GM23338 (cell line): Measurements from ENCODE around the gene FCSK. TPM values are rescaled to one million over a fixed set of nuclear protein-coding genes. Genes with fewer than 3 reads are reported as not detected.

Source experiments
- ATAC-seq: fragments of 200-7000 bp; cut with Tn5 transposase; 3 replicates; pipeline ENCODE4 v1.9.1; 2020
- DNase-seq: peaks from one replicate; pipeline ENCODE4 v3.0.0-alpha.2; 2015; ENCODE audit warnings: low spot score
- H2AFZ ChIP-seq: fragments of 200-600 bp; sonication (generic); 2 replicates; pipeline ENCODE4 v1.8.0; 2016; ENCODE audit warnings: antibody characterized with exemption, mild to moderate bottlenecking, moderate library complexity
- H3F3A ChIP-seq: fragments of 200-600 bp; sonication (generic); replicated peaks from 2 replicates; pipeline ENCODE4 v1.8.0; 2017; ENCODE audit warnings: antibody characterized with exemption, mixed run types, low read depth
- H3K27ac ChIP-seq: fragments of 200-600 bp; sonication (generic); 2 replicates; pipeline ENCODE4 v1.6.1; 2016; ENCODE audit warnings: low read depth
- H3K27me3 ChIP-seq: fragments of 200-600 bp; sonication (generic); 2 replicates; pipeline ENCODE4 v1.8.0; 2016; ENCODE audit warnings: mild to moderate bottlenecking, mixed run types, moderate library complexity; ENCODE audit not compliant: insufficient read depth
- H3K36me3 ChIP-seq: fragments of 200-600 bp; sonication (generic); 2 replicates; pipeline ENCODE4 v1.8.0; 2016; ENCODE audit warnings: mild to moderate bottlenecking; ENCODE audit not compliant: insufficient read depth
- H3K4me1 ChIP-seq: fragments of 200-600 bp; sonication (generic); 2 replicates; pipeline ENCODE4 v1.8.0; 2016; ENCODE audit warnings: mild to moderate bottlenecking, moderate library complexity; ENCODE audit not compliant: insufficient read depth
- H3K4me2 ChIP-seq: fragments of 200-600 bp; sonication (generic); 2 replicates; pipeline ENCODE4 v1.7.1; 2017; ENCODE audit warnings: mixed run types
- H3K4me3 ChIP-seq: fragments of 200-600 bp; sonication (generic); 2 replicates; pipeline ENCODE4 v1.6.1; 2016; ENCODE audit warnings: mixed run types
- H3K79me2 ChIP-seq: fragments of 200-600 bp; sonication (generic); replicated peaks from 2 replicates; pipeline ENCODE4 v1.8.0; 2017; ENCODE audit warnings: mild to moderate bottlenecking; ENCODE audit not compliant: insufficient read depth
- H3K9me2 ChIP-seq: fragments of 200-600 bp; sonication (generic); 2 replicates; pipeline ENCODE4 v1.8.0; 2017; ENCODE audit not compliant: insufficient read depth
- H4K20me1 ChIP-seq: fragments of 200-600 bp; sonication (generic); replicated peaks from 2 replicates; pipeline ENCODE4 v1.8.0; 2017; ENCODE audit warnings: mild to moderate bottlenecking; ENCODE audit not compliant: insufficient read depth
- H3K27ac Mint-ChIP-seq: 2 replicates; pipeline ENCODE4 v1.8.0; 2020; ENCODE audit warnings: inconsistent platforms, mild to moderate bottlenecking, moderate library complexity, mixed read lengths
- H3K27me3 Mint-ChIP-seq: 3 replicates; pipeline ENCODE4 v1.8.0; 2022; ENCODE audit warnings: low read depth, mild to moderate bottlenecking, moderate library complexity, mixed read lengths, inconsistent platforms; ENCODE audit not compliant: insufficient read depth, poor library complexity
- H3K36me3 Mint-ChIP-seq: 3 replicates; pipeline ENCODE4 v1.8.0; 2021; ENCODE audit warnings: low read depth, mild to moderate bottlenecking, inconsistent platforms, moderate library complexity, mixed read lengths
- H3K4me1 Mint-ChIP-seq: 3 replicates; pipeline ENCODE4 v1.8.0; 2020; ENCODE audit warnings: mild to moderate bottlenecking, inconsistent platforms, mixed read lengths
- H3K4me3 Mint-ChIP-seq: 3 replicates; pipeline ENCODE4 v1.8.0; 2021; ENCODE audit warnings: moderate library complexity, mild to moderate bottlenecking, inconsistent platforms, mixed read lengths
- H3K9me3 Mint-ChIP-seq: 3 replicates; pipeline ENCODE4 v1.8.0; 2020; ENCODE audit warnings: moderate library complexity, mild to moderate bottlenecking, inconsistent platforms, mixed read lengths
- CREB1 ChIP-seq: fragments of 250-450 bp; sonication (Bioruptor Pico); IDR thresholded peaks from 2 replicates; pipeline ENCODE4 v1.5.0; 2020; ENCODE audit warnings: low read depth, mild to moderate bottlenecking, moderate library complexity
- EZH2 ChIP-seq: fragments of 200-600 bp; sonication (generic); IDR thresholded peaks from one replicate; pipeline ENCODE4 v1.8.0; 2017; ENCODE audit warnings: antibody characterized with exemption, mild to moderate bottlenecking, low read depth; ENCODE audit not compliant: unreplicated experiment
- EZH2phosphoT487 ChIP-seq: fragments of 200-600 bp; sonication (generic); IDR thresholded peaks from one replicate; pipeline ENCODE4 v1.8.1; 2018; ENCODE audit warnings: antibody characterized with exemption; ENCODE audit not compliant: unreplicated experiment
- JUNB ChIP-seq: IDR thresholded peaks from one replicate; pipeline ENCODE4 v1.6.1; 2016; ENCODE audit warnings: antibody characterized with exemption; ENCODE audit not compliant: unreplicated experiment
- NANOG ChIP-seq: IDR thresholded peaks from 2 replicates; pipeline ENCODE4 v1.6.1; 2016; ENCODE audit warnings: antibody characterized with exemption, borderline replicate concordance
- POLR2AphosphoS5 ChIP-seq: IDR thresholded peaks from 2 replicates; pipeline ENCODE4 v1.6.1; 2016; ENCODE audit warnings: antibody characterized with exemption, low read depth
- REST ChIP-seq: IDR thresholded peaks from one replicate; pipeline ENCODE4 v1.6.1; 2018; ENCODE audit warnings: antibody characterized with exemption; ENCODE audit not compliant: unreplicated experiment
- STAT1 ChIP-seq: IDR thresholded peaks from one replicate; pipeline ENCODE4 v1.6.1; 2016; ENCODE audit warnings: antibody characterized with exemption; ENCODE audit not compliant: unreplicated experiment
- ZNF114 ChIP-seq: fragments of 250-450 bp; sonication (Bioruptor Pico); IDR thresholded peaks from 2 replicates; pipeline ENCODE4 v1.5.0; 2020; ENCODE audit warnings: mild to moderate bottlenecking, moderate library complexity
- ZNF331 ChIP-seq: fragments of 250-450 bp; sonication (Bioruptor Pico); IDR thresholded peaks from 2 replicates; pipeline ENCODE4 v1.5.0; 2020; ENCODE audit warnings: low read depth, mild to moderate bottlenecking, moderate library complexity
- ZNF462 ChIP-seq: fragments of 250-450 bp; sonication (Bioruptor Pico); IDR thresholded peaks from 2 replicates; pipeline ENCODE4 v1.5.0; 2020; ENCODE audit warnings: mild to moderate bottlenecking, moderate library complexity
- polyA plus RNA-seq: library from polyadenylated mRNA; unstranded; fragments of >200 nt; fragmentation: Nextera tagmentation; extraction: Ambion mirVana; gene quantifications from 2 replicates; pipeline ENCODE4 v1.2.1, GENCODE V29; 2016
- total RNA-seq: library from RNA; depleted of rRNA; stranded (reverse); fragments of >200 nt; shearing (Covaris generic); gene quantifications from 2 replicates; pipeline ENCODE4 v1.2.3, GENCODE V29; 2014
- TF ChIP-seq, protein P1 (sequence below): IDR thresholded peaks from 2 replicates; pipeline ENCODE4 v1.6.1; 2016; ENCODE audit warnings: antibody characterized with exemption
- TF ChIP-seq, protein P2 (sequence below), 2 experiments: fragments of 200-600 bp in 1 of 2; sonication (generic) in 1 of 2; conservative IDR thresholded peaks; 2 replicates each; pipeline versions ENCODE4 v1.5.1 to v1.6.1; 2016 to 2017; ENCODE audit warnings: antibody characterized with exemption in 2 of 2, low read depth in 2 of 2, mild to moderate bottlenecking in 2 of 2, moderate library complexity in 1 of 2

FCSK gene
- total and polyA plus RNA-seq, 2 experiments from 2014 or later, result 2.3 to 4.0 TPM

DNA sequence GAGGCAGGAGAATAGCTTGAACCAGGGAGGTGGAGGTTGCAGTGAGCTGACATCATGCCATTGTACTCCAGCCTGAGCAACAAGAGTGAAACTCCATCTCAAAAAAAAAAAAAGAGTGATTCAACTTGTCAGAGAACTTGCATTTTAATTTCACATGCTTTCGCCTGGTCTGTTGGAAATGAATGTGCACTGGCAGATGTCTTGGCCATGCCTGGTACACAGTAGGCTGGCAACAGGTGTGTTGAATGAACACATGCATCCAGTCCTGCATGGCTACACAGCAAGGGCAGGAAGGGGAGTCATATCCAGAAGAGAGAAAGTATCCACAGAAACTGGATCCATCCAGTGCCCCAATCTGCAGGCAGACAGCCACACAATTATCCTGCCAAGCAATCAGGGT lies 57.4 kb downstream of the FCSK start:
- TF ChIP-seq STAT1 (no peak), EZH2phosphoT487 (no peak), REST (no peak), ZNF114 (no peak), CREB1 (CRISPR knock-in tag) (no peak), JUNB (no peak), EZH2 (no peak), POLR2AphosphoS5 (no peak), ZNF331 (CRISPR knock-in tag) (no peak), NANOG (no peak), ZNF462 (CRISPR knock-in tag) (no peak)
- TF ChIP-seq, protein P1, sequence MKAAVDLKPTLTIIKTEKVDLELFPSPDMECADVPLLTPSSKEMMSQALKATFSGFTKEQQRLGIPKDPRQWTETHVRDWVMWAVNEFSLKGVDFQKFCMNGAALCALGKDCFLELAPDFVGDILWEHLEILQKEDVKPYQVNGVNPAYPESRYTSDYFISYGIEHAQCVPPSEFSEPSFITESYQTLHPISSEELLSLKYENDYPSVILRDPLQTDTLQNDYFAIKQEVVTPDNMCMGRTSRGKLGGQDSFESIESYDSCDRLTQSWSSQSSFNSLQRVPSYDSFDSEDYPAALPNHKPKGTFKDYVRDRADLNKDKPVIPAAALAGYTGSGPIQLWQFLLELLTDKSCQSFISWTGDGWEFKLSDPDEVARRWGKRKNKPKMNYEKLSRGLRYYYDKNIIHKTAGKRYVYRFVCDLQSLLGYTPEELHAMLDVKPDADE, result no peak
- TF ChIP-seq, protein P2, sequence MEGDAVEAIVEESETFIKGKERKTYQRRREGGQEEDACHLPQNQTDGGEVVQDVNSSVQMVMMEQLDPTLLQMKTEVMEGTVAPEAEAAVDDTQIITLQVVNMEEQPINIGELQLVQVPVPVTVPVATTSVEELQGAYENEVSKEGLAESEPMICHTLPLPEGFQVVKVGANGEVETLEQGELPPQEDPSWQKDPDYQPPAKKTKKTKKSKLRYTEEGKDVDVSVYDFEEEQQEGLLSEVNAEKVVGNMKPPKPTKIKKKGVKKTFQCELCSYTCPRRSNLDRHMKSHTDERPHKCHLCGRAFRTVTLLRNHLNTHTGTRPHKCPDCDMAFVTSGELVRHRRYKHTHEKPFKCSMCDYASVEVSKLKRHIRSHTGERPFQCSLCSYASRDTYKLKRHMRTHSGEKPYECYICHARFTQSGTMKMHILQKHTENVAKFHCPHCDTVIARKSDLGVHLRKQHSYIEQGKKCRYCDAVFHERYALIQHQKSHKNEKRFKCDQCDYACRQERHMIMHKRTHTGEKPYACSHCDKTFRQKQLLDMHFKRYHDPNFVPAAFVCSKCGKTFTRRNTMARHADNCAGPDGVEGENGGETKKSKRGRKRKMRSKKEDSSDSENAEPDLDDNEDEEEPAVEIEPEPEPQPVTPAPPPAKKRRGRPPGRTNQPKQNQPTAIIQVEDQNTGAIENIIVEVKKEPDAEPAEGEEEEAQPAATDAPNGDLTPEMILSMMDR (conservative IDR thresholded peaks at IDR 0.05; ENCODE audit: low read depth in 2 of 2), result no peak
- H3K27me3 Mint-ChIP-seq, result peaks cover 5% of the 10 kb centered on the region
- Histone ChIP-seq H4K20me1 (no peaks in the 10 kb centered on the region; the same call in 1 of the 2 replicates), H3K79me2 (no peaks in the 10 kb centered on the region), H3K4me1 (no peaks in the 10 kb centered on the region), H3K36me3 (peaks cover 18% of the 10 kb centered on the region), H3K9me2 (no peaks in the 10 kb centered on the region), H3K27ac (no peak overlapping the region), H3K4me2 (no peak overlapping the region), H3F3A (peaks cover 13% of the 10 kb centered on the region; the same call in 1 of the 2 replicates), H3K27me3 (no peaks in the 10 kb centered on the region), H3K4me3 (no peak overlapping the region), H2AFZ (no peak overlapping the region)
- H3K36me3 Mint-ChIP-seq, result peaks cover 55% of the 10 kb centered on the region
- ATAC-seq (no peak), DNase-seq (no peak)
- no peaks in the 10 kb centered on the region for H3K4me1 Mint-ChIP-seq
- H3K9me3 Mint-ChIP-seq, result no peaks in the 10 kb centered on the region
- no peak overlapping the region for H3K4me3 Mint-ChIP-seq
- no peak overlapping the region for H3K27ac Mint-ChIP-seq
